Measurements from ENCODE around the gene RALGPS1.

RALGPS1 gene

GRCh38 chr9:127064335-127064734 lies 149.8 kb downstream of the RALGPS1 start:
- TF ChIP-seq CTCF (conservative IDR thresholded peaks at IDR 0.05; ENCODE audit: low read depth, low read length) = no peak
- DNase-seq (ENCODE audit: low read depth) = no peak
- no peak overlapping the region for H3K4me3 ChIP-seq (ENCODE audit: low read length)

GRCh38 chr9:127065592-127065991 lies 151.0 kb downstream of the RALGPS1 start:
- no peak for DNase-seq (ENCODE audit: low read depth)
- H3K4me3 ChIP-seq (ENCODE audit: low read length) = no peak overlapping the region
- no peak for TF ChIP-seq CTCF (conservative IDR thresholded peaks at IDR 0.05; ENCODE audit: low read depth, low read length)

DNA sequence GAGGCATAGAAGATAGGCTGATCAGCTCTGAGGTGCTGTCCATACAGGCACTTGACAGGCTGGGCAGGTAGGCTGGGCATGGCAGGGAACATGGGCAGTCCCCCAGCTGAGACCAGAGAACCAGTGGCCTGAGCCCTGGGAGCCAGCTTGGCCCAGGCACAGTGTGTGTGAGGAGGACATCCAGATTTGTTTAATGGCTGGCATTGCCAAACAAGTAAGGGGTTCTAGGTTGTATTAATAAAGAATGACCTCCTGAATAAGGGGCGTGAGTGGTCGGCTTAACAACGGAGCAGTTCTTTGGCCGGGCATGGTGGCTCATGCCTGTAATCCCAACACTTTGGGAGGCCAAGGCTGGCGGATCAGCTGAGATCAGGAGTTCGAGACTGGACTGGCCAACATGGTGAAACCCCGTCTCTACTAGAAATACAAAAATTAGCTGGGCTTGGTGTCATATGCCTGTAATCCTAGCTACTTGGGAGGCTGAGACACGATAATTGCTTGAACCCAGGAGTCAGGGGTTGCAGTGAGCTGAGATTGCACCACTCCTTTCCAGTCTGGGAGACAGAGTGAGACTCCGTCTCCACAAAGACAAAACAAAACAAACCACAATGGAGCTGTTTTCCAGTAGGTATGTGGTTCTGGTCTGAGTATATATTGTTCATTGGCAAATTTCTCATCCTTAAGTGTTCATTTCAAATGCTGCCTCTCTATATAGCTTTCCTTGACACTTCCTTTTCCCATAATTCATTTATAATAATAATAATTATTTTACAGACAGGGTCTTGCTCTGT lies 151.7 kb downstream of the RALGPS1 start:
- DNase-seq (ENCODE audit: low read depth) = no peak
- TF ChIP-seq CTCF (conservative IDR thresholded peaks at IDR 0.05; ENCODE audit: low read depth, low read length) = no peak
- no peak overlapping the region for H3K4me3 ChIP-seq (ENCODE audit: low read length)

DNA sequence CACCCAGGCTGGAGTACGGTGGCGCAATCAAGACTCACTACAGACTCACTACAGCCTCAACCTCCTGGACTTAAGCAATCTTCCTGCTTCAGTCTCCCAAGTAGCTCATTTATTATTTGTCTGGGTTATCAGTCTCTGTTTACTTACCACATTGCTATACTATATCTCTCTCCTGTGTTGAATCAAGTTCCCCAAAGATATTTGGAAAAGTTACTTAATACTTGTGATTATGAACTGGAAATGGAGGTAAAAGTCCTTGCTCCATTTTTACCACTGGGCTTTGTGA lies 152.2 kb downstream of the RALGPS1 start:
- no peak for DNase-seq (ENCODE audit: low read depth)
- no peak overlapping the region for H3K4me3 ChIP-seq (ENCODE audit: low read length)
- TF ChIP-seq CTCF (conservative IDR thresholded peaks at IDR 0.05; ENCODE audit: low read depth, low read length) = no peak

- no peak for TF ChIP-seq CTCF (conservative IDR thresholded peaks at IDR 0.05; ENCODE audit: low read depth, low read length)
- no peak overlapping the region for H3K4me3 ChIP-seq (ENCODE audit: low read length)
- DNase-seq (ENCODE audit: low read depth) = no peak
These were observed 153.1 kb downstream of the RALGPS1 start for GRCh38 chr9:127067603-127068220.

- no peak overlapping the region for H3K4me3 ChIP-seq (ENCODE audit: low read length)
- TF ChIP-seq CTCF (conservative IDR thresholded peaks at IDR 0.05; ENCODE audit: low read depth, low read length) = no peak
- no peak for DNase-seq (ENCODE audit: low read depth)
These were observed 160.3 kb downstream of the RALGPS1 start for GRCh38 chr9:127074561-127075548.

All from retinal pigment epithelial cell (primary cell).